HG02678 (cell line): ENCODE results near the gene IGSF21.

Experiments
- ATAC-seq: cut with Tn5 transposase; IDR thresholded peaks from one replicate; pipeline ENCODE4 v1.9.1; 2021; ENCODE audit warnings: mild to moderate bottlenecking, moderate library complexity; ENCODE audit not compliant: unreplicated experiment

The IGSF21 gene

GRCh38 chr1:18175530-18176377 is 68.2 kb downstream of the IGSF21 start:
- ATAC-seq = no peak

GRCh38 chr1:18176619-18177018 is 69.0 kb downstream of the IGSF21 start:
- no peak for ATAC-seq

GRCh38 chr1:18178111-18178510 is 70.5 kb downstream of the IGSF21 start:
- ATAC-seq = no peak

GRCh38 chr1:18179009-18179408 is 71.4 kb downstream of the IGSF21 start:
- ATAC-seq = no peak

GRCh38 chr1:18182398-18183160 is 75.0 kb downstream of the IGSF21 start:
- ATAC-seq = no peak

- ATAC-seq = no peak
These were observed 75.9 kb downstream of the IGSF21 start for GRCh38 chr1:18183533-18183932.

- no peak for ATAC-seq
These were observed 79.5 kb downstream of the IGSF21 start for GRCh38 chr1:18187054-18187453.

GRCh38 chr1:18188820-18189517 is 81.4 kb downstream of the IGSF21 start:
- no peak for ATAC-seq

GRCh38 chr1:18190598-18190997 is 83.0 kb downstream of the IGSF21 start:
- ATAC-seq = no peak

GRCh38 chr1:18191037-18191436 is 83.4 kb downstream of the IGSF21 start:
- no peak for ATAC-seq

- no peak for ATAC-seq
These were observed 84.0 kb downstream of the IGSF21 start for GRCh38 chr1:18191481-18192155.

- no peak for ATAC-seq
These were observed 84.6 kb downstream of the IGSF21 start for GRCh38 chr1:18192182-18192581.

- ATAC-seq = no peak
These were observed 85.4 kb downstream of the IGSF21 start for GRCh38 chr1:18192974-18193373.

- ATAC-seq = no peak
These were observed 89.7 kb downstream of the IGSF21 start for GRCh38 chr1:18197299-18197698.

GRCh38 chr1:18198260-18198659 is 90.7 kb downstream of the IGSF21 start:
- ATAC-seq = no peak

- ATAC-seq = no peak
These were observed 91.9 kb downstream of the IGSF21 start for GRCh38 chr1:18199462-18199861.

- ATAC-seq = no peak
These were observed 92.6 kb downstream of the IGSF21 start for GRCh38 chr1:18200136-18200717.

- ATAC-seq = no peak
These were observed 93.3 kb downstream of the IGSF21 start for GRCh38 chr1:18200918-18201317.

GRCh38 chr1:18201997-18202719 is 94.6 kb downstream of the IGSF21 start:
- no peak for ATAC-seq

- ATAC-seq = no peak
These were observed 96.0 kb downstream of the IGSF21 start for GRCh38 chr1:18203645-18204044.
